Fibroblast of mammary gland (primary cell): ENCODE results near the gene C19orf12.

Experiments
- DNase-seq: peaks from one replicate; pipeline ENCODE4 v3.0.0-alpha.2; 2010; ENCODE audit warnings: low read depth
- H3K4me3 ChIP-seq: 2 replicates; pipeline ENCODE4 v1.5.1; 2011; ENCODE audit warnings: low read depth, mild to moderate bottlenecking, low read length, moderate library complexity; ENCODE audit not compliant: control insufficient read depth
- CTCF ChIP-seq: conservative IDR thresholded peaks from 2 replicates; pipeline ENCODE4 v1.5.1; 2011; ENCODE audit warnings: low read depth, low read length, inconsistent platforms; ENCODE audit not compliant: control insufficient read depth, insufficient read depth

C19orf12 gene

GRCh38 chr19:29706635-29707034 lies 8.4 kb downstream of the C19orf12 start:
- no peak for TF ChIP-seq CTCF
- H3K4me3 ChIP-seq: no peak overlapping the region
- DNase-seq: no peak

GRCh38 chr19:29705706-29706105 lies 9.4 kb downstream of the C19orf12 start:
- TF ChIP-seq CTCF: no peak
- no peak overlapping the region for H3K4me3 ChIP-seq
- no peak for DNase-seq

DNA sequence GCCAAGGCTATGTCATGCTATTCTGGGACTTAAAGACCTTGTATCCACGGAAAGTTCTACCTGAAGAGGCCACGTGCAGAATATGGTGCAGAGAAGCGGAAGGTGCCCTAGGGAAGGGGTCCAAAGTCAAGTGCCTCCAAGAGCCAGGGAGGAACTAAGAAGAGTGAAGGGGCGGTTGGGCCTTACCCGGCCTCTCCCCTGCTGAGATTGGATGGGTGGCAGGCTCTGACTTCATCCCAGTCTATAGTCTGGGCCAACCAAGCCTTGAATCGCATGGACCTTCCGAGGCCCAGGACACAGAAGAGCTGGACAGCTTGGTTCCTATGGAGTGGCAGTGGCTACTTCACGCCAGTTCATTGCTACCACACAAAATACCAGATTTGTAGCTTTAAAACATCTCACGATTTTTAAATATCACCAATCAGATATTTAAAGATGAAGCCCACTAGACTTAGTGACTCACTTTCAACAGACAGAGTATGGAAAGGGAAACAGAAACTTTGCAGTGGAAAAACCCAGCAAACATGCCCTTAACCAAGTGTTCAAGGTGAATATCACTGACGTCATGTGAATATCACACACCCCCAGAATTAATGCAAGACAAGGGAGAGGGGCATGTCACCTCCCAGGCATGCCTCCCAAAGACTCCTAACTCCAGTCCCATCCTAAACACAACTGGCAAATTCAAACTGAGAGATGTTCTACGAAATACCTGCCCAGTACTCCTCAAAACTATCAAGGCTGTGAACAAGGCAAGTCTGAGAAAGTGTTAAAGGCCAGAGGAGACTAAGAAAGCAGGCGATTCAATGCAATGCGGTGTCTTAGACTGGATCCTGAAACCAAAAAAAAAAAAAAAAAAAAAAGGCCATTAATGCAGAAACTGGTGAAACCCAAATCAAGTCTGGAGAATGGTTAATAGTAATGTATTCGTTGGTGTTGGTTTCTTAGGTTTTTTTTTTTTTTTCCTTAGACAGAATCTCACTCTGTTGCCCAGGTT lies 10.2 kb downstream of the C19orf12 start:
- no peak for DNase-seq
- no peak for TF ChIP-seq CTCF
- H3K4me3 ChIP-seq: no peak overlapping the region

DNA sequence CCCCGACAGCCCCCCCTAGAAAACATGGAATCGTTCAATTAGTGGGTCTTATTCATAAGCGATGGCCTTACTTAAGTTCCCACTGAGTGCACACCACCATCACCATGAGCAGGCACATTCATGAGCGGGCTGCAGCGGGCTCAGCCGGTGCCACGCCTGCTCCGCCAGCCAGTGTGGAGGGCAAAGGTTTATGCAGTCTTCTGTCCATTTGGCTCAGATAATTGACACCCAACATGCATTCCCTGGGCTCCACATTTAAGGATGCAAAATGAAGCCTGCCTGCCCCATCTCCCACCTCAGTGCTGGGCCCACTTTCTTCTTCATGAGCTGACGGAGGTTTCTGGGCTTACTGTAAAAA lies 12.1 kb downstream of the C19orf12 start:
- H3K4me3 ChIP-seq: no peak overlapping the region
- no peak for DNase-seq
- TF ChIP-seq CTCF: no peak

GRCh38 chr19:29702161-29702962 lies 12.7 kb downstream of the C19orf12 start:
- DNase-seq: peak; percentile 40
- no peak for TF ChIP-seq CTCF
- H3K4me3 ChIP-seq: no peak overlapping the region

DNA sequence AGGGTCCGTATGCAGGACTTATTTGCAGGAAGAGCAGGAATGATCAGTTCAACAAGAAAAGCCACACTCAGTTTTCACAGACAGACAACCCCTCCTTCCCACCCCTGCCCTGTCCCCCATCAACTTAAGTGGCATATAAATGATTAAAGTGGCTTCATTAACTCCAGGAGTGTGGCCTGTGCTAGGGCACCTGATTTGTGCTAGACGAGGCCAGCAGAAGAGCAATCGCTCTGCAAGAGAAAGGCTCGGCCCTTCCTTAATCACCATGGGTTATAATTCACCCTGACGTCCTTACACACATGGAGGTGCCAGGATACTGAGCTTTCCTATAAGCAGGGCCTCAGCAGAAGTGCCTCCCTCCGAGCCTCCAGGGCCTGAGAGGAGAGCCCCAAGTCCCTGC lies 14.6 kb downstream of the C19orf12 start:
- DNase-seq: no peak
- no peak overlapping the region for H3K4me3 ChIP-seq
- no peak for TF ChIP-seq CTCF
